Activated CD4-positive, alpha-beta T cell treated with anti-CD3 and anti-CD28 coated beads, Interleukin-2, amount 10 ng/mL, durations not matched to agents 24 days and 14 days (primary cell): Measurements from ENCODE around the gene CGB3. TPM values are rescaled to one million over a fixed set of nuclear protein-coding genes. Genes with fewer than 3 reads are reported as not detected.

Source experiments
- total RNA-seq: library from RNA; stranded (reverse); gene quantifications from 2 replicates; pipeline ENCODE4 v1.2.3, GENCODE V29; 2022

Gene CGB3
- total RNA-seq, 1 donor from 2014 or later, result not detected

Other genes starting within 250 kb of the CGB3 start
- gene BCAT2, start 213.3 kb downstream of the CGB3 start, total RNA-seq, result 90.3 and 95.7 TPM in 2 replicates
- 0.44 and 0.47 TPM in 2 replicates for gene HSD17B14, start 187.8 kb downstream of the CGB3 start, total RNA-seq
- 1.8 and 1.9 TPM in 2 replicates for gene PLEKHA4, start 155.7 kb downstream of the CGB3 start, total RNA-seq
- gene PPP1R15A, start 151.9 kb downstream of the CGB3 start, total RNA-seq, result 40.5 and 42.1 TPM in 2 replicates
- not detected in 2 replicates for gene TULP2, start 125.6 kb downstream of the CGB3 start, total RNA-seq
- 116 and 117 TPM in 2 replicates for gene NUCB1, start 124.0 kb downstream of the CGB3 start, total RNA-seq
- gene DHDH, start 90.6 kb downstream of the CGB3 start, total RNA-seq, result 0.35 TPM in 1 of 2 replicates, not detected in the other
- gene BAX, start 69.5 kb downstream of the CGB3 start, total RNA-seq, result 257 and 298 TPM in 2 replicates
- 696 and 697 TPM in 2 replicates for gene FTL, start 59.0 kb downstream of the CGB3 start, total RNA-seq
- 73.8 and 77.8 TPM in 2 replicates for gene GYS1, start 31.0 kb downstream of the CGB3 start, total RNA-seq
- 190 and 195 TPM in 2 replicates for gene RUVBL2, start 30.4 kb downstream of the CGB3 start, total RNA-seq
- gene LHB, start 7.2 kb downstream of the CGB3 start, total RNA-seq, result not detected in 2 replicates
- gene CGB2, start 7.6 kb upstream of the CGB3 start, total RNA-seq, result not detected in 2 replicates
- gene CGB1, start 12.6 kb upstream of the CGB3 start, total RNA-seq, result not detected in 2 replicates
- gene CGB5, start 19.5 kb upstream of the CGB3 start, total RNA-seq, result not detected in 2 replicates
- not detected in 2 replicates for gene CGB8, start 24.8 kb upstream of the CGB3 start, total RNA-seq
- not detected in 2 replicates for gene CGB7, start 33.4 kb upstream of the CGB3 start, total RNA-seq
- not detected in 2 replicates for gene NTF4, start 40.5 kb upstream of the CGB3 start, total RNA-seq
- gene KCNA7, start 48.4 kb upstream of the CGB3 start, total RNA-seq, result not detected in 2 replicates
- 270 and 281 TPM in 2 replicates for gene SNRNP70, start 61.1 kb upstream of the CGB3 start, total RNA-seq
- gene LIN7B, start 90.0 kb upstream of the CGB3 start, total RNA-seq, result 5.4 and 6.0 TPM in 2 replicates
- gene C19orf73, start 94.8 kb upstream of the CGB3 start, total RNA-seq, result 2.0 and 2.5 TPM in 2 replicates
- 4.5 and 5.0 TPM in 2 replicates for gene PPFIA3, start 95.2 kb upstream of the CGB3 start, total RNA-seq
- gene HRC, start 131.1 kb upstream of the CGB3 start, total RNA-seq, result not detected in 2 replicates
- 1.4 and 1.8 TPM in 2 replicates for gene TRPM4, start 133.5 kb upstream of the CGB3 start, total RNA-seq